ENCODE measurements around the gene CTLA4.

GRCh38 chr2:203878063-203878462 lies 10.5 kb downstream of the CTLA4 start:
- TF ChIP-seq CTCF (IDR thresholded peaks at IDR 0.05) (no peak), POLR2A (IDR thresholded peaks at IDR 0.05) (no peak)
